SK-N-MC (cell line): Measurements from ENCODE around the gene UBAC2.

Experiments
- EZH2 ChIP-seq: fragments of 200-600 bp; sonication (generic); IDR thresholded peaks from one replicate; pipeline ENCODE4 v1.6.1; 2017; ENCODE audit warnings: antibody characterized with exemption
- FOXP2 ChIP-seq: optimal IDR thresholded peaks from 2 replicates; pipeline ENCODE3; 2011; ENCODE audit warnings: mild to moderate bottlenecking, moderate library complexity; ENCODE audit not compliant: insufficient read depth; ENCODE audit errors: extremely low read length, control extremely low read depth
- POLR2AphosphoS5 ChIP-seq: IDR thresholded peaks from 2 replicates; pipeline ENCODE4 v1.6.1; 2012; ENCODE audit warnings: mild to moderate bottlenecking, low read depth, low read length, borderline replicate concordance

GRCh38 chr13:99308471-99309087, 107.9 kb downstream of the UBAC2 start:
- TF ChIP-seq POLR2AphosphoS5: no peak
- no peak for TF ChIP-seq EZH2
- no peak for TF ChIP-seq FOXP2
